WI38 (cell line): ENCODE data around the gene FRMD4A.

Experiments
- H3K4me3 ChIP-seq: 2 replicates; pipeline ENCODE4 v1.5.1; 2011; ENCODE audit warnings: low read depth, mild to moderate bottlenecking, control low read depth, low read length
- TF ChIP-seq, protein P1 (sequence below): IDR thresholded peaks from 2 replicates; pipeline ENCODE4 v1.5.1; 2012; ENCODE audit warnings: low read depth, mild to moderate bottlenecking, control low read depth, low read length

The FRMD4A gene

DNA sequence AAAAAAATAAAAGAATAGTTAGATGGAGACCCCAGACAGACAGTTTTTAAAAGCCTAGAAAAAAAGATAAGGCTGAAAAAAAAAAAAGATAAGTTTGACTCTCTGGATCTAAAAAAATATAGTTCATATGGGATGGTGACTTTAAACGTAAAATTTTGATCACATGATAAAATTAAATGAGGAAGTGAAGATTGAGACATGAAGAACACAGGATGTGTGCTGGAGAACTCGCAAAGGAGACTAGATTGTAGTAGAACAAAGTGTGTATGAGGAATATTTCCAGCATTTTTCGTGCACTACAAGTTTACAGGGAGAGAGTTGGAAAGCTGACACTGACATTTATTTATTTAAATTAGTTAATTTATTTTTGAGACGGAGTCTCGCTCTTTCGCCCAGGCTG lies 457.5 kb downstream of the FRMD4A start:
- TF ChIP-seq, protein P1, sequence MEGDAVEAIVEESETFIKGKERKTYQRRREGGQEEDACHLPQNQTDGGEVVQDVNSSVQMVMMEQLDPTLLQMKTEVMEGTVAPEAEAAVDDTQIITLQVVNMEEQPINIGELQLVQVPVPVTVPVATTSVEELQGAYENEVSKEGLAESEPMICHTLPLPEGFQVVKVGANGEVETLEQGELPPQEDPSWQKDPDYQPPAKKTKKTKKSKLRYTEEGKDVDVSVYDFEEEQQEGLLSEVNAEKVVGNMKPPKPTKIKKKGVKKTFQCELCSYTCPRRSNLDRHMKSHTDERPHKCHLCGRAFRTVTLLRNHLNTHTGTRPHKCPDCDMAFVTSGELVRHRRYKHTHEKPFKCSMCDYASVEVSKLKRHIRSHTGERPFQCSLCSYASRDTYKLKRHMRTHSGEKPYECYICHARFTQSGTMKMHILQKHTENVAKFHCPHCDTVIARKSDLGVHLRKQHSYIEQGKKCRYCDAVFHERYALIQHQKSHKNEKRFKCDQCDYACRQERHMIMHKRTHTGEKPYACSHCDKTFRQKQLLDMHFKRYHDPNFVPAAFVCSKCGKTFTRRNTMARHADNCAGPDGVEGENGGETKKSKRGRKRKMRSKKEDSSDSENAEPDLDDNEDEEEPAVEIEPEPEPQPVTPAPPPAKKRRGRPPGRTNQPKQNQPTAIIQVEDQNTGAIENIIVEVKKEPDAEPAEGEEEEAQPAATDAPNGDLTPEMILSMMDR = no peak
- no peak overlapping the region for H3K4me3 ChIP-seq

DNA sequence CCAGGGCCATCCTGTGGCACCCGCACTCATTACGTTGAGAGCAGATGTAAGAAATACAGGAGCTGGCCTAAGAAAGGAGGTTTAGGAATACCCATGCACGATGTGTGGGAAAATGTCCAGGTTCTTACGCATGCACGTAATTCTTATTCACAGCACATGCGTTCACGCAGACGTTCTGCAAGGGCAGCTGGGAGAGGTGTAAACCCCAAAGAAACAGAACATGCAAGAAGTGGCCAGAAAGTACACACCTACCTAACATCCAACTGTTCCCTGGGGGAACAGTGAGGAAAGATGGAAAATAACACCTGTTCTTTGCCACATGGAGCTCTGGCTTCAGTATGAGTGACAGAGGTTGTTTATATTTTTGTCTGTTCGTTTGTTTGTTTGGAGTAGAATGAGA lies 458.3 kb downstream of the FRMD4A start:
- TF ChIP-seq, protein P1 = no peak
- no peak overlapping the region for H3K4me3 ChIP-seq

DNA sequence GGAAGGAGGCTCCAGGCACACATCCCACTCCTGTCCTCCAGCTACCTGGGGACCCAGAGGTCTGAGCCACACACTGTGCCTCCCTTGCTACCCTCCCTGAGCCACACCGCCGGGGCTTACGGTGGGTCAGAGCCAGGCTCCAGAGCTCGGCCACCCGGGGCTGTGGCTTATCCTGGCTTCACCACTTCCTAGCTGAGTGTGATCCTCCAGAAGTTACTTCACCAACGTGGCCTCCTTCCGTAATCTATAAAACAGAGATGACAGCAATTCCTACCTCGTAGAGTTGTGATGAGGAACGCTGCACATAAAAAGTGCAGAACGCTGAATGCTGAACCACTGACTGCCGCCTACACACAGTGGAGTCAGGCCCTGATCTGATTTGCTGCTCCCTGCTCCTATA lies 458.9 kb downstream of the FRMD4A start:
- no peak overlapping the region for H3K4me3 ChIP-seq
- TF ChIP-seq, protein P1 = no peak

DNA sequence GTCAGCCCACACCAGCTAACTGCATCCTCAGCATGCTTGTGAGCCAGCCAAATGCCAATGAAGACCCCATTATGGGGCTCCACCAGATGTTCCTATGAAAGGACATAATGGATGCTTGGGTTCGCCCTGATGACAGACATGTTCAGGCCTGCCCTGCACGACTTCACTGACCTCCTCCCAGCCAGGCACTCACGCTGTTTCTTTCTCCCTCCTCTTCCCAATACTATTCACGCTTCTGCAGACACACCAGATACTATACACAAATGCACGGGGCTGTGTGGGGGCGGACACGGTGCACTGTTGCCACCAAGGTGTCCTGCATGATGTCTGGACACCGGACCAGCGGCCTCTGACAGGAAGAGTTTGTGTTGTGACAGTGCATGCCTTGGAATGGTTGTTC lies 459.7 kb downstream of the FRMD4A start:
- TF ChIP-seq, protein P1 = no peak
- no peak overlapping the region for H3K4me3 ChIP-seq

DNA sequence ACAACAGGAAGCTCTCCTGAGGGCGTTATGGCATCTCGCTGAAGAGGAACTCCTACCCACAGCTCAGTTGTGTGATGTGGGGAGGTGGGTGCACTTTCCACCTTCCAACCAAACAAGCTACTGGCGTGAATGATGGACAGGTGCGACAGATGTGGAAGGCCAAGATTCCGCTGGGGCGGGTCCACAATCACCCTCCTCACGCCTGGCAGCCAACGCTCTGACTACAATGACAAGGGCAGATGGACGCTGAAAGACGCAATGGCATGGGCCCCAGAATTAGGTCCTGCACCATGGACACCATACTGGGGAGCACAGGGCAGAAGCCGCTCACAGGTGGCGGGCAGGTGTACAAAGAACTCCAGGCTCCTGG lies 461.4 kb downstream of the FRMD4A start:
- TF ChIP-seq, protein P1 = no peak
- H3K4me3 ChIP-seq = no peak overlapping the region

DNA sequence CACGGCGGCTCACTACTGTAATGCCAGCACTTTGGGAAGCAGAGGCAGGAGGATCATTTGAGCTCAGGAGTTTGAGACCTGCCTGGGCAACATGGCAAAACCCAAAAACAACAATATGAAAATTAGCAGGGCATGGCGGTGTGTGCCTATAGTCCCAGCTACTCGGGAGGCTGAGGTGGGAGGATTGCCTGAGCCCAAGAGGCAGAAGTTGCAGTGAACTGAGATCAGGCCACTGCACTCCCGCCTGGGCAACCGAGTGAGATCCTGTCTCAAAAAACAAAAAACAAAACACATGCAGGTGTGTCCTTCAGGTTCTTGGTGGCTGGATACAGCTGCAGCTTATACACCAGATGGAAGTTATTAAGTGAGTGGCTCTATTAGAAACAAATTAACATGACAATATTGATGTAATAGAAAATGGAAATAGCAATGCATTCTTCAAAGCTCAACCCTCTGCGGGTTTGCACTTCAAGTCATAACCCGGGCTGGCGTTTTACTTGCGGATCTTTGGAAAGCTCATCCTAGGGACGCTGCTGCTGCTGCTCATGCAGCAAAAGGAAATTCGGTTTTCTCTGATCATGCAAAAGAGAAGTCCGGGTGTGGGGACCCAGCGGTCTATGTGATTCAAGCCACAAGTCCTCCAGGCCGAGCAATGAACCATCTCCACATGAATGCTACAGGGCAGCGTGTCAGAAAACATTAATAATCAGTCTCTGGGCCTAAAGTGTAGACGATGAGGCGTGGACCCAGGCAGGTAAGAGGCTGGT lies 462.0 kb downstream of the FRMD4A start:
- no peak overlapping the region for H3K4me3 ChIP-seq
- TF ChIP-seq, protein P1 = no peak

DNA sequence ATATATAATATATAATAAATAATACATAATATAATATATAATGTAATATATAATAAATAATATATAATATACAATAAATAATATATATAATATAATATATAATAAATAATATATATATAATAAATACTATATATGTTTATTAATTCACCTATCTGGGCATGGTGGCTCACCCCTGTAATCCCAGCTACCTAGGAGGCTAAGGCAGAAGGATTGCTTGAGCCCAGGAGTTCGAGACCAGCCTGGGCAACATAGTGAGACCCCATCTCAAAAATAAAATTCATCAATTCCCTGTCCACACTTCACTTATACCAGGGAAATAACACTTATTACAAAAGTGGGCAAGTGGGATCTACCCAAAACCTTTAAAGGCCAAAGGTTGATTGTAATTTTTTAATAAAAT lies 462.9 kb downstream of the FRMD4A start:
- TF ChIP-seq, protein P1 = no peak
- no peak overlapping the region for H3K4me3 ChIP-seq
